IPS DF 19.7 (cell line): ENCODE data around the gene IGFBP4.

ENCODE experiments used
- DNase-seq: peaks from one replicate; pipeline ENCODE4 v3.0.0-alpha.2; 2013; ENCODE audit warnings: low read depth, low spot score

The IGFBP4 gene

GRCh38 chr17:40454613-40454995, 11.4 kb downstream of the IGFBP4 start:
- DNase-seq = no peak

DNA sequence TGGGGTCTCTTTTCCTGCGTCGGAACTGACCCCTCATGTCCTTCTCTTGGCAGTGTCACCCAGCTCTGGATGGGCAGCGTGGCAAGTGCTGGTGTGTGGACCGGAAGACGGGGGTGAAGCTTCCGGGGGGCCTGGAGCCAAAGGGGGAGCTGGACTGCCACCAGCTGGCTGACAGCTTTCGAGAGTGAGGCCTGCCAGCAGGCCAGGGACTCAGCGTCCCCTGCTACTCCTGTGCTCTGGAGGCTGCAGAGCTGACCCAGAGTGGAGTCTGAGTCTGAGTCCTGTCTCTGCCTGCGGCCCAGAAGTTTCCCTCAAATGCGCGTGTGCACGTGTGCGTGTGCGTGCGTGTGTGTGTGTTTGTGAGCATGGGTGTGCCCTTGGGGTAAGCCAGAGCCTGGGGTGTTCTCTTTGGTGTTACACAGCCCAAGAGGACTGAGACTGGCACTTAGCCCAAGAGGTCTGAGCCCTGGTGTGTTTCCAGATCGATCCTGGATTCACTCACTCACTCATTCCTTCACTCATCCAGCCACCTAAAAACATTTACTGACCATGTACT, 13.2 kb downstream of the IGFBP4 start:
- DNase-seq = no peak

GRCh38 chr17:40457369-40457768, 14.1 kb downstream of the IGFBP4 start:
- no peak for DNase-seq

GRCh38 chr17:40457964-40458791, 14.9 kb downstream of the IGFBP4 start:
- no peak for DNase-seq

GRCh38 chr17:40458851-40459482, 15.7 kb downstream of the IGFBP4 start:
- DNase-seq = no peak

GRCh38 chr17:40459636-40460603, 16.7 kb downstream of the IGFBP4 start:
- DNase-seq = no peak

DNA sequence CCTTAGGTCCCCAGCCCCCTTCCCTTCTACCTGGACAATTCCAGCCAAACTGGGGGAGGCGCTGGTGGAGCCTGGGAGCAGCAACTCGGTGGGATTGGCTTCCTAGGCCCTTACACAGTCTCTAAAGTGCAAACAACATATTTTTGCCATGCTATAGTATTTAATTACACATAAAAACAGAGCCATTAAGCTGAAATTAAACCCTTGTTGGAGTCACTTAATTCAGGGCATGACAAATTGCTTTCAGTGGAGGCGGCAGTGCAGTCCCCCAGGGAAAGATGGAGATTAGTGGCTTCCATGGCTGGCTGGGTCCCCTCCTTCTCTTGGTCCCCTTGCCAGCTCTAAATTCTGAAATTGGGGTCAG, 17.3 kb downstream of the IGFBP4 start:
- DNase-seq = no peak

DNA sequence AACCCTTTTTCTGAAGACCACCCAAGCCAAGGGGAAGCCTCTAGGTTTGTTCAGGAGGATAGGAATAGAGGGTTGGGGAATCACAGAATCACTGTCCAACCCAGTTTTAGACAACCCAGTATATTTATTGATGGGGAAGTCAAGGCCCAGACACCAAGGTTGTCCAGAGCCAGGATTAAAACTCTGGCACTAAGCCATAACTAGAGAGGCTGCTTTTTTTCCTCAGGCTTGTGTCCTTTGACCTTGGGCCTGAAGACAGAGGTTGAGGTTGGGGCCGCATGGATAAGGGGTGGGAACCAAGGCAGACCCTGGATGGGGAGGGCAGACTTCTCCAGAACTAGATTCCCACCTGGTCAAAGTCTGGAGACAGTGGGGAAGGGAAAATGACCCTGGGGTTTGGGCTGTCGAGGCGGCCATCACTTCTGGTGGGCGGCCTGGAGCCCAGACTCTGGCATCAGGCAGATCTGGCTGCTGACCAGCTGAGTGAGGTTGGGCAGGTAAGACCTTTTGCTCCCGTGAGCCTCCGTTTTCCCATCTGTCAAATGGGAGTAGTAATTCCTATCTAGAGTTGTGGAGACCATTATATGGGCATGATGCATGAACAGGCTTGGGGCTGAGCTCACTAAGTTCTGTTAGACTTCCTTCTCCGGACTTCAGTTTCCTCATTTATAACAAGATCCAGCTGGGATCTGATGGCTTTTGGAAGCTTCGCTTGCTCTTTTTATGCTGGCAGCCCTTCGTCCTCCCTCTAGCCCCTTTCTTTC, 17.9 kb downstream of the IGFBP4 start:
- no peak for DNase-seq

DNA sequence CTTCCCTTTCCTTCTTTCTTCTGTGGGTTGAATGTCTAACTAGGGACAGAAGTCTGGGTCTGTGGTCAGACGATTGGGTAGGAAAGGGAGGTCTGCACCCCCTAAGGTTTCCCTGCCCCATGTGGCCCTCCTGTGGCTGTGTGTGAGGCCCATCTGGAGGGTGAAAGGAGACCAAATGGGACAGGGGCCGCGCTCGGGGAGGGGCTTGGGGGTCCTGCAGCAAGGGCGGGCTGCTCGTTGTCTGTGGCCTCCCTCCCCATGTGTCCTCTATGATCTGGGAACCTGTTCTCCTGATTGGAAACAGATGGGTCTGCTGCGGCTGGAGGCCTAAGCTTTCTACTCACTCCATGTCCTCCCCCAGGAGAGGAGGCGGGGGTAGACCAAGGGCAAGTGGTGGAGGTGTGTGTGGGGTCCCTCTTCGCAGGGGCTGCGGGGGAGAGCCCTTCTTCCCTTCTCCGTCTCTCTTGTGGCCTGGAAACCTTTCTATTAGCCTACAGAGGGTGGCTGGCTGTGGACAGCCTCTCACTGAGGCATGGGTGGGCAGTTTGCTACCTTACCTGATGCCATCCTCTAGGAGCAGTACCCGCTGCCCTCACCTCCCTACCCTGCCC, 18.6 kb downstream of the IGFBP4 start:
- no peak for DNase-seq

GRCh38 chr17:40462343-40463121, 19.3 kb downstream of the IGFBP4 start:
- DNase-seq = no peak

DNA sequence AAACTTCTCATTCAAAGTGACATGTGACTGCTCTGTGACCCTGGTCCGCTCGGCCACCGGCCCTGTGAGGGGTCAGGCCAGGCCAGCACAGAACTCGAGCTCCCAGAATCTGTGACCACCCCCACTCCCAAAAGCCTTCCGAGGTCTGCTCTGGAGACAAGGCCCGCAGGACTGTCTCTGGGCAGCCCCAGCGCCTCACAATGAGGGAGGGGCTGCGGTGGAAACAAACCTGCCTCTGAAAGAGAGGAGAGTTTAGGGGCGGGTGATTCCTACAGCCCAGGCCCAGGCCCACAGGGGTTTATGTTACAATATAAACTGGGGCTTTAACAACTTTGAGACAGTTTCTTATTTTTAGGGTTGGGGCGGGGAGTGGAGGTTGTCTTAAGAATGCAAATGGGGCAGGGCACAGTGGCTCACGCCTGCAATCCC, 19.9 kb downstream of the IGFBP4 start:
- DNase-seq = no peak

GRCh38 chr17:40464392-40464855, 21.2 kb downstream of the IGFBP4 start:
- no peak for DNase-seq

- DNase-seq = no peak
Observed at GRCh38 chr17:40466298-40466971, 23.2 kb downstream of the IGFBP4 start.

- no peak for DNase-seq
Observed at GRCh38 chr17:40467281-40467867, 24.1 kb downstream of the IGFBP4 start.

GRCh38 chr17:40468560-40468959, 25.3 kb downstream of the IGFBP4 start:
- no peak for DNase-seq

- no peak for DNase-seq
Observed at GRCh38 chr17:40469805-40470675, 26.8 kb downstream of the IGFBP4 start.

DNA sequence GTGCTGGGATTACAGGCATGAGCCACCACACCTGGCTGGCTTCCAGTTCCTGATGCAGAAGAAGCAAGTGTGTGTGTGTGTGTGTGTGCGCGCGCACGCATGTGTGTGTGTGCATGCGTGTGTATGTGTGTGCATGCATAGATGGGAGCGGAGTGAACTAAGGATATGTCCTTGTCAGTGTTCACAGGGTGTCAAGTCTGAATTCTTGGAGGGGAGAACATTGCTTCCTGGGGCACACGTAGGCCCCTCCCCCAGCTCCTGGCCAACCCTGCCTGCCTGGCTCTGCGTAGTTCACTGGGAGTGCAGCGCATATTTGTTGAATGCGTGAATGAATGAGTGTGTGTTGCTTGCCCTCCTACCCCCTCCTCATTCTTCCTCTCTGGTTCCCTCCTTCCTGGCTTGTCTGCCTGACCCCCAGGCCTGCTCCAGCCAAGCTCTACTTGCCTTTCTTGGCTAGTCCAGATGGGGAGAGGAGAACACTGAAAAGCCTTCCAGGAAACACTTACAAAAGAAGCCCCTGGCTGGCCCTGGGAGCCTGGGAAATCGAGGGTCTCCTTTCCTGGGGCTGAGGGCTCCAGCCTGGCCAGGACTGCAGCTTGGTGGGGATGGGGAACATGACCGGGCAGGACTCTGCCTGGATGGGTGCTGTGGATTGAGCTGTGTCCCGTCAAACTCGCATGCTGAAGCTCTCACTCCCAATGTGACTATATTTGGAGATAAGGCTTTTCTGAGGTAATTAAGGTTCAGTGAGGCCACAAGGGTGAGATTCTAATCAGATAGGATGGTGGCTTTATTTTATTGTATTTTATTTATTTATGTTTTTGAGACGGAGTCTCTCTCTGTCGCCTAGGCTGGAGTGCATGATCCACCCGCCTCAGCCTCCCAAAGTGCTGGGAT, 27.9 kb downstream of the IGFBP4 start:
- no peak for DNase-seq
